B cell (primary cell): ENCODE measurements around the gene SLC30A2. TPM values are rescaled to one million over a fixed set of nuclear protein-coding genes. Genes with fewer than 3 reads are reported as not detected.

ENCODE experiments used
- ATAC-seq: fragments of 200-7000 bp; cut with Tn5 transposase; one replicate; pipeline ENCODE4 v1.10.0; 2021; ENCODE audit warnings: low read depth, mild to moderate bottlenecking, moderate number of reproducible peaks, moderate library complexity
- CTCF ChIA-PET: fragments of 350-600 bp; sonication (Branson Sonifier 250); formaldehyde crosslinking; loops from one replicate; lab custom pipeline; 2021; ENCODE audit warnings: antibody characterized with exemption, inconsistent platforms; lab: Charles Lee
- POLR2A ChIA-PET: fragments of 350-600 bp; sonication (Branson Sonifier 250); formaldehyde crosslinking; loops from one replicate; lab custom pipeline; 2021; ENCODE audit warnings: antibody characterized with exemption; lab: Charles Lee
- DNase-seq: peaks from one replicate; pipeline ENCODE4 v3.0.0; 2013
- H2AFZ ChIP-seq: 2 replicates; pipeline ENCODE4 v1.6.1; 2012; ENCODE audit warnings: mild to moderate bottlenecking, low read depth, low read length; ENCODE audit not compliant: insufficient read depth, poor library complexity, severe bottlenecking
- H3K27ac ChIP-seq, 2 donors: 1 replicate in 1 of 2; 2 replicates in 1 of 2; pipeline ENCODE4 v1.5.1; 2012 to 2013; ENCODE audit warnings: low read length in 2 of 2, mild to moderate bottlenecking in 2 of 2, moderate library complexity in 1 of 2
- H3K27me3 ChIP-seq, 4 experiments: fragments of 200-600 bp in 1 of 4; sonication (generic) in 1 of 4; replicated peaks in 1 of 4; 1 replicate in 2 of 4; 2 replicates in 2 of 4; pipeline versions ENCODE4 v1.6.1 to v1.7.0; 2013 to 2016; ENCODE audit warnings: low read length in 3 of 4, mild to moderate bottlenecking in 2 of 4, mixed read lengths in 1 of 4, moderate library complexity in 1 of 4; ENCODE audit not compliant: insufficient read depth in 4 of 4, control insufficient read depth in 3 of 4; ENCODE audit errors: control extremely low read depth in 1 of 4
- H3K36me3 ChIP-seq, 2 experiments: replicated peaks in 1 of 2; 1 replicate in 1 of 2; 2 replicates in 1 of 2; pipeline versions ENCODE4 v1.6.1 to v1.7.1; 2013; ENCODE audit warnings: low read length in 1 of 2; ENCODE audit not compliant: insufficient read depth in 2 of 2, control insufficient read depth in 1 of 2; ENCODE audit errors: control extremely low read depth in 1 of 2, extremely low read depth in 1 of 2
- H3K4me1 ChIP-seq, 2 donors: fragments of 200-600 bp in 1 of 2; sonication (generic) in 1 of 2; 1 replicate in 1 of 2; 2 replicates in 1 of 2; pipeline versions ENCODE4 v1.5.1 to v1.6.1; 2013 to 2017; ENCODE audit warnings: low read length in 2 of 2; ENCODE audit not compliant: control insufficient read depth in 2 of 2, insufficient read depth in 2 of 2
- H3K4me2 ChIP-seq: replicated peaks from 2 replicates; pipeline ENCODE3; 2012; ENCODE audit warnings: mild to moderate bottlenecking, low read depth, low read length; ENCODE audit not compliant: poor library complexity, severe bottlenecking
- H3K4me3 ChIP-seq, 5 experiments: fragments of 200-600 bp in 1 of 5; sonication (generic) in 1 of 5; 1 replicate in 3 of 5; 2 replicates in 2 of 5; pipeline versions ENCODE4 v1.5.1 to v1.7.0; 2011 to 2016; ENCODE audit warnings: low read length in 4 of 5, mild to moderate bottlenecking in 4 of 5, low read depth in 2 of 5, control low read depth in 1 of 5, moderate library complexity in 1 of 5; ENCODE audit not compliant: insufficient read depth in 1 of 5; ENCODE audit errors: control extremely low read depth in 1 of 5, extremely low read depth in 1 of 5
- H3K79me2 ChIP-seq: fragments of 200-600 bp; sonication (generic); one replicate; pipeline ENCODE4 v1.6.0; 2016; ENCODE audit warnings: low read length; ENCODE audit not compliant: control insufficient read depth, insufficient read depth
- H3K9ac ChIP-seq: fragments of 200-600 bp; sonication (generic); 2 replicates; pipeline ENCODE4 v1.6.1; 2017; ENCODE audit warnings: mild to moderate bottlenecking, low read length, moderate library complexity
- H3K9me3 ChIP-seq, 3 donors: one replicate each; pipeline versions ENCODE4 v1.6.1 to v1.7.1; 2013; ENCODE audit warnings: low read length in 2 of 3; ENCODE audit not compliant: control insufficient read depth in 2 of 3, insufficient read depth in 1 of 3; ENCODE audit errors: control extremely low read depth in 1 of 3
- H4K20me1 ChIP-seq: 2 replicates; pipeline ENCODE4 v1.6.0; 2012; ENCODE audit warnings: mild to moderate bottlenecking, low read length; ENCODE audit not compliant: insufficient read depth, control insufficient read depth, poor library complexity, severe bottlenecking
- H3K27ac Mint-ChIP-seq: one replicate; pipeline ENCODE4 v1.8.0; 2021; ENCODE audit warnings: mixed read lengths
- H3K27me3 Mint-ChIP-seq: one replicate; pipeline ENCODE4 v1.8.0; 2021; ENCODE audit warnings: mixed read lengths
- H3K4me1 Mint-ChIP-seq: one replicate; pipeline ENCODE4 v1.8.0; 2021; ENCODE audit warnings: mixed read lengths
- H3K4me3 Mint-ChIP-seq: one replicate; pipeline ENCODE4 v1.8.0; 2021; ENCODE audit warnings: mixed read lengths
- H3K9me3 Mint-ChIP-seq: one replicate; pipeline ENCODE4 v1.8.0; 2022; ENCODE audit warnings: mixed read lengths; ENCODE audit not compliant: insufficient read depth
- EZH2 ChIP-seq: IDR thresholded peaks from 2 replicates; pipeline ENCODE4 v1.6.1; 2012; ENCODE audit warnings: borderline replicate concordance, low read depth, mild to moderate bottlenecking, moderate library complexity, low read length; ENCODE audit not compliant: insufficient read depth, poor library complexity, severe bottlenecking
- WGBS: methylation state at CpG from one replicate; pipeline ENCODE4 v1.1.5; 2013; ENCODE audit warnings: missing lambda C conversion rate; ENCODE audit not compliant: insufficient coverage; 5-methylcytosine and 5-hydroxymethylcytosine counted together
- intact Hi-C: fragments of 100-400 bp; cut with micrococcal nuclease; formaldehyde crosslinking; loops from one replicate; pipeline ENCODE4 v1.10.0; 2022
- polyA plus RNA-seq: library from polyadenylated mRNA; depleted of rRNA; stranded (reverse); fragments of >200 nt; gene quantifications from 2 replicates; pipeline ENCODE4 v1.2.3, GENCODE V29; 2012
- total RNA-seq, 2 donors: library from RNA; stranded (reverse); fragments of 120-200 nt in 1 of 2; gene quantifications; 1 replicate in 1 of 2; 2 replicates in 1 of 2; pipeline versions ENCODE4 v1.2.3 to v1.2.4, GENCODE V29; 2013 to 2022
- TF ChIP-seq, protein P1 (sequence below): fragments of 200-600 bp; IDR thresholded peaks from one replicate; pipeline ENCODE4 v1.8.0; 2022; ENCODE audit warnings: antibody characterized with exemption, mild to moderate bottlenecking

Gene SLC30A2
- total and polyA plus RNA-seq, 2 donors (not counting 1 experiment from before 2014, with no cell fraction given), result not detected

DNA sequence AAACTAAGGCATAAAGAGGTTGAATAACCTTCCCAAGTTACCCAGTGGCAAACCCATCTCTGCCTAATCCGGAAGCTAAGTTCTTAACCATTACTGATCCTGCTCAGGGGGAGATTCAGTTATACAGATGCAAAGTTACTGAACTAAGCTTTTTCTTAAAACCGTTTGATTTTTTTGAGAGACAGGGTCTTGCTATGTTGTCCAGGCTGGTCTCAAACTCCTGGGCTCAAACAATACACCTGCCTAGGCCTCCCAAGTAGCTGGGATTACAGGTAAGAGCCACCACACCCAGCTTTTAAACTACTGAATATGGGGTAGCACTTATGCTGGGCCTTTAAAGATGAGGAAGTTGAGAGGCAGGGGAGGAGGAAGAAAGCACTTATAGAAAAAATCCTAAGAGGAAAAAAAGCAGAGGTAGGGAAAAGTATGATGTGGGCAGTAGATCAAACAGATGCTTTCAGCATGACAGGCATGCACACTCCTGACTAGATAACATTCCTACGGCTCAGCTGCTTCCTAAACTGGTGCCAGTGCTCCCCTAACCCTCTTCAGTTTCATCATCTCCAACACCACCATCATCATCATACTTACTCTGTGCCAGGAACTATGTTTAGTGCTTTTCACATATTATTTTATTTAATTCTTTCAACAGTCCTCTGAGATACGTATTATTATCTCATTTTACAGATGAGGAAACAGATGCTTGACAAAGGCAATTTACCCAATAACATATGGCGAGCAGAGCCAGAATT lies 53.8 kb downstream of the SLC30A2 start:
- CTCF ChIA-PET, result interaction anchor here (1.0 to 2.0 kb wide), 2 partner anchors 95 to 97 kb away, joined by 4 read pairs; no protein-coding TSS in a partner anchor
- intact Hi-C loops, result no loop called here
- no peaks in the 10 kb centered on the region for H3K9me3 ChIP-seq
- DNase-seq (no peak), ATAC-seq (no peak)
- H3K4me3 ChIP-seq, result no peak overlapping the region
- TF ChIP-seq, protein P1, sequence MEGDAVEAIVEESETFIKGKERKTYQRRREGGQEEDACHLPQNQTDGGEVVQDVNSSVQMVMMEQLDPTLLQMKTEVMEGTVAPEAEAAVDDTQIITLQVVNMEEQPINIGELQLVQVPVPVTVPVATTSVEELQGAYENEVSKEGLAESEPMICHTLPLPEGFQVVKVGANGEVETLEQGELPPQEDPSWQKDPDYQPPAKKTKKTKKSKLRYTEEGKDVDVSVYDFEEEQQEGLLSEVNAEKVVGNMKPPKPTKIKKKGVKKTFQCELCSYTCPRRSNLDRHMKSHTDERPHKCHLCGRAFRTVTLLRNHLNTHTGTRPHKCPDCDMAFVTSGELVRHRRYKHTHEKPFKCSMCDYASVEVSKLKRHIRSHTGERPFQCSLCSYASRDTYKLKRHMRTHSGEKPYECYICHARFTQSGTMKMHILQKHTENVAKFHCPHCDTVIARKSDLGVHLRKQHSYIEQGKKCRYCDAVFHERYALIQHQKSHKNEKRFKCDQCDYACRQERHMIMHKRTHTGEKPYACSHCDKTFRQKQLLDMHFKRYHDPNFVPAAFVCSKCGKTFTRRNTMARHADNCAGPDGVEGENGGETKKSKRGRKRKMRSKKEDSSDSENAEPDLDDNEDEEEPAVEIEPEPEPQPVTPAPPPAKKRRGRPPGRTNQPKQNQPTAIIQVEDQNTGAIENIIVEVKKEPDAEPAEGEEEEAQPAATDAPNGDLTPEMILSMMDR, result no peak
- no peak for TF ChIP-seq EZH2
- 93% methylated on average over 2 of the region's 5 CpGs for WGBS
- POLR2A ChIA-PET, result no interaction called here
- H3K27me3 ChIP-seq, result no peaks in the 10 kb centered on the region
- Mint-ChIP-seq H3K4me3 (no peak overlapping the region), H3K27ac (no peak overlapping the region), H3K27me3 (no peaks in the 10 kb centered on the region), H3K9me3 (no peaks in the 10 kb centered on the region), H3K4me1 (peaks cover 17% of the 10 kb centered on the region)
- H3K4me2 ChIP-seq, result no peak overlapping the region
- H3K4me1 ChIP-seq, result peaks cover 13 to 15% of the 10 kb centered on the region in 2 donors
- H2AFZ ChIP-seq, result no peak overlapping the region
- H3K27ac ChIP-seq, result no peak overlapping the region
- peaks cover 0 to 6% of the 10 kb centered on the region in 2 experiments for H3K36me3 ChIP-seq
- no peak overlapping the region for H3K9ac ChIP-seq
- H3K79me2 ChIP-seq, result peaks cover 42% of the 10 kb centered on the region
- H4K20me1 ChIP-seq, result no peaks in the 10 kb centered on the region

DNA sequence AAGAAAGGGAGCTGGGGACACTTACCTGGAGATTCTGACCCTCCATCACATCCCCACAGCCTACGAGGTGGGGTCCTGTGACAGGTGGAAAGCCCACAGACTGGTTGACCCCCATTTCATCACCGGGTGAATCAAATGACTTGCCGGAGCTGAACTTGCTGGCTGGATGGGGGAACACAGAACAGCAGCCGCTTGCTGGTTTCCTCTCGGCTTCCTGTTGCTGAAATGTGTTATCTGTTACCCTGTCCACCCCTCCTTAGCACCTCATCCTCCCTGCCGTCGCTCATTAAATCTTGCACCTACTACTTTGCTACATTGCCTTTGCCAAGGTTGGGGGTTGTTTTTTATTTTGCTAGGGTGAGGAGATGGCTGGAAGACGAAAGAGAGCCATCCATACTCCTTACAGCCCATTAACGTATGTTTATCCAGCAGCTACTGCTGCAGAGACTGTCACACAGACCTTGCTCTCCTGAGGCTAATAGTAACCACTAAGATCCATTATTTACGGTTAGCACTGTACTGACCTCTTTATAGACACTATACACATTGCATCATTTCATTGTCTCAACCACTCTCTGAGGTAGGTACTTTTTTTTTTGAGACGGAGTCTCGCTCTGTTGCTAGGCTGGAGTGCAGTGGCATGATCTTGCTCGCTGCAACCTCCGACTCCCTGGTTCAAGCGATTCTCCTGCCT lies 55.1 kb downstream of the SLC30A2 start:
- no peak overlapping the region for H3K9ac ChIP-seq
- H3K27ac Mint-ChIP-seq, result no peak overlapping the region
- DNase-seq, result no peak
- peak overlapping the region in 1 of 5 experiments; percentile 8 for H3K4me3 ChIP-seq
- no peaks in the 10 kb centered on the region for H3K9me3 ChIP-seq
- H3K36me3 ChIP-seq, result peaks cover 0 to 10% of the 10 kb centered on the region in 2 experiments
- H3K79me2 ChIP-seq, result peaks cover 37% of the 10 kb centered on the region
- H3K4me1 ChIP-seq, result peaks cover 8 to 11% of the 10 kb centered on the region in 2 donors
- 54% methylated on average over 11 of the region's 15 CpGs for WGBS
- ATAC-seq, result no peak
- POLR2A ChIA-PET, result no interaction called here
- H3K27me3 Mint-ChIP-seq, result no peaks in the 10 kb centered on the region
- H3K27me3 ChIP-seq, result no peaks in the 10 kb centered on the region
- H3K4me1 Mint-ChIP-seq, result peaks cover 11% of the 10 kb centered on the region
- CTCF ChIA-PET, result interaction anchor here (0.5 to 2.0 kb wide), 4 partner anchors 8 to 660 kb away, joined by 3 to 6 read pairs (median 4); no protein-coding TSS in a partner anchor
- H3K27ac ChIP-seq, result no peak overlapping the region
- H3K4me2 ChIP-seq, result peak overlapping the region; percentile 40
- no peak overlapping the region for H3K4me3 Mint-ChIP-seq
- H4K20me1 ChIP-seq, result no peaks in the 10 kb centered on the region
- intact Hi-C loops, result no loop called here
- TF ChIP-seq EZH2, result no peak
- TF ChIP-seq, protein P1, result no peak
- H2AFZ ChIP-seq, result no peak overlapping the region
- H3K9me3 Mint-ChIP-seq, result no peaks in the 10 kb centered on the region
